Kidney (tissue), 14 donors: Measurements from ENCODE around the gene ESRRG. TPM values are rescaled to one million over a fixed set of nuclear protein-coding genes. Genes with fewer than 3 reads are reported as not detected.

ENCODE experiments used
- DNase-seq, 5 donors: peaks; one replicate each; pipeline ENCODE4 v3.0.0-alpha.2; 2013 to 2020
- FAIRE-seq: peaks from 2 replicates; lab custom pipeline; 2012; peaks lifted over from hg19 to GRCh38; lab: Jason Lieb, UNC
- H3K27ac ChIP-seq, 2 donors: one replicate each; pipeline ENCODE4 v1.7.0; 2013; ENCODE audit warnings: low read depth in 2 of 2, low read length in 2 of 2, inconsistent platforms in 1 of 2
- H3K27me3 ChIP-seq: one replicate; pipeline ENCODE4 v1.7.1; 2013; ENCODE audit warnings: low read length, inconsistent platforms; ENCODE audit not compliant: control insufficient read depth, insufficient read depth
- H3K36me3 ChIP-seq, 3 donors: one replicate each; pipeline versions ENCODE4 v1.7.0 to v1.7.1; 2013; ENCODE audit warnings: low read length in 3 of 3, control low read depth in 1 of 3, inconsistent platforms in 1 of 3; ENCODE audit not compliant: insufficient read depth in 3 of 3, control insufficient read depth in 2 of 3
- H3K4me1 ChIP-seq, 3 donors: one replicate each; pipeline versions ENCODE4 v1.7.0 to v1.7.1; 2013; ENCODE audit warnings: low read length in 3 of 3, inconsistent platforms in 1 of 3, low read depth in 1 of 3; ENCODE audit not compliant: control insufficient read depth in 2 of 3, insufficient read depth in 2 of 3
- H3K4me3 ChIP-seq, 3 donors: one replicate each; pipeline versions ENCODE4 v1.7.0 to v1.8.1; 2013; ENCODE audit warnings: low read length in 3 of 3, control low read depth in 1 of 3, inconsistent platforms in 1 of 3
- H3K9ac ChIP-seq, 3 donors: one replicate each; pipeline versions ENCODE4 v1.7.0 to v1.7.1; 2013; ENCODE audit warnings: low read length in 3 of 3, control low read depth in 1 of 3, inconsistent platforms in 1 of 3
- H3K9me3 ChIP-seq, 3 donors: one replicate each; pipeline versions ENCODE4 v1.7.0 to v1.7.1; 2013; ENCODE audit warnings: low read length in 3 of 3, control low read depth in 1 of 3, inconsistent platforms in 1 of 3; ENCODE audit not compliant: control insufficient read depth in 2 of 3, insufficient read depth in 1 of 3
- intact Hi-C: fragments of 100-400 bp; cut with DNase I; formaldehyde crosslinking; loops from one replicate; pipeline ENCODE4 v1.11.1; 2022
- polyA plus RNA-seq: library from polyadenylated mRNA; stranded (reverse); fragments of 350-450 nt; fragmentation: Illumina TruSeq; extraction: RNeasy Lipid Tissue Mini Kit (QIAGEN cat#74804); gene quantifications from one replicate; pipeline ENCODE4 v1.2.3, GENCODE V29; 2014; ENCODE audit warnings: low read depth, low replicate concordance; ENCODE audit not compliant: insufficient read depth
- total RNA-seq: library from RNA; stranded (reverse); fragmentation: NEBNext Ultra II Directional; extraction: Animal tissue kit (Norgen Biotek cat#: 25700); gene quantifications from one replicate; pipeline ENCODE4 v1.2.1, GENCODE V29; 2021
- TF ChIP-seq, protein P1 (sequence below): IDR thresholded peaks from 3 replicates; pipeline ENCODE4 v1.5.1; 2012; ENCODE audit warnings: mild to moderate bottlenecking, moderate library complexity, borderline replicate concordance; ENCODE audit not compliant: insufficient read depth; ENCODE audit errors: extremely low read depth
- donor health status: control.
- donor health status: control.
- donor health status: control.
- donor health status: control.
- donor health status: control.
- donor health status: DM: yes; HTN: yes; CAD: no.
- donor health status: Normal renal cell carcinoma (clear cell type).

ESRRG gene
- total and polyA plus RNA-seq, 2 donors from 2014 or later, result 11.9 to 25.3 TPM

DNA sequence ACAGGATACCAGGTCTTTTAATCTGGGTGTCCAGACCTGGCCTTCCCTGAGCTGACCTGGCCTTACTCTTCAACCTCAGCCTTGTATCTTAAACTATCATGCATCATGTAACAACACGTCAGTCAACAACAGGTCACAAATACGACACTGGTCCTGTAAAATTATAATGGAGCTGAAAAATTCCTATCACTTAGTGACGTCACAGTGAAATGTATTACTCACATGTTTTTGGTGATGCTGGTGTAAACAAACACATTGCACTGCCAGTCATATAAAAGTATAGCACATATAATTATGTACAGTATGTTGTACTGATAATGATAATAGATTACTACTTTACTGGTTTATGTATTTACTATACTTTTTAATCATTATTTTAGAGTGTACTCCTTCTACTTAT lies 31.5 kb downstream of the ESRRG start:
- Histone ChIP-seq H3K36me3 (no peaks in the 10 kb centered on the region), H3K4me3 (no peak overlapping the region), H3K9me3 (no peaks in the 10 kb centered on the region), H3K9ac (no peak overlapping the region), H3K27me3 (no peaks in the 10 kb centered on the region), H3K4me1 (no peaks in the 10 kb centered on the region), H3K27ac (no peak overlapping the region)
- TF ChIP-seq, protein P1, sequence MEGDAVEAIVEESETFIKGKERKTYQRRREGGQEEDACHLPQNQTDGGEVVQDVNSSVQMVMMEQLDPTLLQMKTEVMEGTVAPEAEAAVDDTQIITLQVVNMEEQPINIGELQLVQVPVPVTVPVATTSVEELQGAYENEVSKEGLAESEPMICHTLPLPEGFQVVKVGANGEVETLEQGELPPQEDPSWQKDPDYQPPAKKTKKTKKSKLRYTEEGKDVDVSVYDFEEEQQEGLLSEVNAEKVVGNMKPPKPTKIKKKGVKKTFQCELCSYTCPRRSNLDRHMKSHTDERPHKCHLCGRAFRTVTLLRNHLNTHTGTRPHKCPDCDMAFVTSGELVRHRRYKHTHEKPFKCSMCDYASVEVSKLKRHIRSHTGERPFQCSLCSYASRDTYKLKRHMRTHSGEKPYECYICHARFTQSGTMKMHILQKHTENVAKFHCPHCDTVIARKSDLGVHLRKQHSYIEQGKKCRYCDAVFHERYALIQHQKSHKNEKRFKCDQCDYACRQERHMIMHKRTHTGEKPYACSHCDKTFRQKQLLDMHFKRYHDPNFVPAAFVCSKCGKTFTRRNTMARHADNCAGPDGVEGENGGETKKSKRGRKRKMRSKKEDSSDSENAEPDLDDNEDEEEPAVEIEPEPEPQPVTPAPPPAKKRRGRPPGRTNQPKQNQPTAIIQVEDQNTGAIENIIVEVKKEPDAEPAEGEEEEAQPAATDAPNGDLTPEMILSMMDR, result no peak
- intact Hi-C loops, result no loop called here
- DNase-seq, result no peak
- no peak for FAIRE-seq

GRCh38 chr1:216690603-216691002 lies 32.6 kb downstream of the ESRRG start:
- intact Hi-C loops, result no loop called here
- Histone ChIP-seq H3K9me3 (no peaks in the 10 kb centered on the region), H3K27me3 (no peaks in the 10 kb centered on the region), H3K36me3 (no peaks in the 10 kb centered on the region), H3K4me3 (no peak overlapping the region), H3K4me1 (no peaks in the 10 kb centered on the region), H3K27ac (no peak overlapping the region), H3K9ac (no peak overlapping the region)
- TF ChIP-seq, protein P1, result no peak
- FAIRE-seq, result no peak
- DNase-seq, result no peak

DNA sequence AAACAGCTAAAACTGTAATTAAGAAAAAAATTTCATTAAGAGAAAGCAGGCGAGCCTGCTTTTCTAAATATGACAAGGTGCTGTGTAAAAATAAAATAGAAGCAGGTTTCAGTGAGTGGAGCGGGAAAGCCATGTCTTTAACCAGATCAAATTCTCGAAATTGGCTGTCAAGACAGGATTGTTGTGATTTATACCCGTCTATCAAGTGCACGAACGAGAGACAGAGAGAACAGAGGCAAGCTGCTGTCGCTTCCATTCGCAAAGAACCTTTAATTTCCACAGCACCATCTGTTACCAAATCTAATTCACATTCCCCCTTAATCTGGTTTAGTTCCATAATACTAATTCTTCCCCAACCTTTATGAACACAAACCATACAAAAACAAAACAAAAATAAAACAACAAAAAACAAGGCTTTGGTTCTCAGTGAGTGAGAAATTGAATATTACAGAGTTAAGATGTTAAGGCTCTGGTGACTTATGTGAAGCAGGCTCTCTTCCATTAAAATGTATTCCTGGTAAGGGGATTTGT lies 35.0 kb downstream of the ESRRG start:
- TF ChIP-seq, protein P1, result no peak
- Histone ChIP-seq H3K9ac (no peak overlapping the region), H3K4me1 (no peaks in the 10 kb centered on the region), H3K9me3 (no peaks in the 10 kb centered on the region), H3K36me3 (no peaks in the 10 kb centered on the region), H3K27ac (no peak overlapping the region), H3K4me3 (no peak overlapping the region), H3K27me3 (no peaks in the 10 kb centered on the region)
- intact Hi-C loops, result no loop called here
- DNase-seq (no peak), FAIRE-seq (no peak)
